IPS-18c (cell line): ENCODE data around the gene CLEC4F.

Source experiments
- H3K4me3 ChIP-seq: 2 replicates; pipeline ENCODE4 v1.7.0; 2013; ENCODE audit warnings: low read depth, mild to moderate bottlenecking, low read length, moderate library complexity; ENCODE audit not compliant: insufficient read depth
- H3K9me3 ChIP-seq: one replicate; pipeline ENCODE4 v1.6.1; 2013; ENCODE audit warnings: mild to moderate bottlenecking, low read length, moderate library complexity; ENCODE audit not compliant: control insufficient read depth, insufficient read depth

Gene CLEC4F

GRCh38 chr2:70771446-70771845 is 49.0 kb downstream of the CLEC4F start:
- peaks cover 2% of the 10 kb centered on the region for H3K9me3 ChIP-seq

GRCh38 chr2:70769450-70769849 is 50.9 kb downstream of the CLEC4F start:
- Histone ChIP-seq H3K4me3 (no peak overlapping the region), H3K9me3 (peaks cover 2% of the 10 kb centered on the region)

More at GRCh38 chr2:70771446-70771845, 49.0 kb downstream of the CLEC4F start:
- H3K4me3 ChIP-seq: no peak overlapping the region

GRCh38 chr2:70768590-70769085 is 51.8 kb downstream of the CLEC4F start:
- Histone ChIP-seq H3K4me3 (peak overlapping the region; percentile 24; the same call in 1 of the 2 replicates), H3K9me3 (peaks cover 2% of the 10 kb centered on the region)

- peak within 1 kb of the TSS; percentile 44 for H3K4me3 ChIP-seq
- peaks cover 2% of the 10 kb centered on the region for H3K9me3 ChIP-seq
Observed at GRCh38 chr2:70767699-70768589, 52.5 kb downstream of the CLEC4F start, which contains the start of gene ADD2. Gene ADD2, minus strand, starts transcription at chr2:70768200. Its CDS starts 61,792 bp downstream, at chr2:70706408.

GRCh38 chr2:70767079-70767698 is 53.2 kb downstream of the CLEC4F start:
- Histone ChIP-seq H3K9me3 (peaks cover 2% of the 10 kb centered on the region), H3K4me3 (peak overlapping the region; percentile 44)

GRCh38 chr2:70766357-70767078 is 53.9 kb downstream of the CLEC4F start:
- Histone ChIP-seq H3K4me3 (peak overlapping the region; percentile 44), H3K9me3 (peaks cover 2% of the 10 kb centered on the region)

GRCh38 chr2:70765507-70765906 is 54.9 kb downstream of the CLEC4F start:
- peaks cover 2% of the 10 kb centered on the region for H3K9me3 ChIP-seq

GRCh38 chr2:70759446-70759845 is 61.0 kb downstream of the CLEC4F start:
- H3K4me3 ChIP-seq: no peak overlapping the region
- no peaks in the 10 kb centered on the region for H3K9me3 ChIP-seq

More at GRCh38 chr2:70765507-70765906, 54.9 kb downstream of the CLEC4F start:
- no peak overlapping the region for H3K4me3 ChIP-seq
